CD4-positive, alpha-beta T cell (primary cell): ENCODE results near the gene SYT9. TPM values are rescaled to one million over a fixed set of nuclear protein-coding genes. Genes with fewer than 3 reads are reported as not detected.

ENCODE experiments used
- ATAC-seq: fragments of 200-7000 bp; cut with Tn5 transposase; one replicate; pipeline ENCODE4 v1.10.0; 2022; ENCODE audit warnings: mild to moderate bottlenecking; ENCODE audit not compliant: poor library complexity
- CTCF ChIA-PET: fragments of 350-600 bp; sonication (Branson Sonifier 250); formaldehyde crosslinking; loops from one replicate; lab custom pipeline; 2021; ENCODE audit warnings: antibody characterized with exemption, inconsistent platforms; lab: Charles Lee
- POLR2A ChIA-PET: fragments of 350-600 bp; sonication (Branson Sonifier 250); formaldehyde crosslinking; loops from one replicate; lab custom pipeline; 2021; ENCODE audit warnings: antibody characterized with exemption, inconsistent platforms; lab: Charles Lee
- DNase-seq, 14 experiments: peaks; one replicate each; pipeline ENCODE4 v3.0.0-alpha.2; 2013 to 2020; ENCODE audit warnings: mixed read lengths in 2 of 14
- H3K27ac ChIP-seq, 2 donors: one replicate each; pipeline versions ENCODE4 v1.5.1 to v1.7.0; 2013; ENCODE audit warnings: low read length in 2 of 2, low read depth in 1 of 2, mild to moderate bottlenecking in 1 of 2
- H3K27me3 ChIP-seq, 2 experiments: 1 replicate in 1 of 2; 2 replicates in 1 of 2; pipeline versions ENCODE4 v1.6.1 to v1.7.0; 2013; ENCODE audit warnings: low read length in 2 of 2, control low read depth in 1 of 2, mild to moderate bottlenecking in 1 of 2, moderate library complexity in 1 of 2; ENCODE audit not compliant: insufficient read depth in 2 of 2, control insufficient read depth in 1 of 2
- H3K36me3 ChIP-seq: one replicate; pipeline ENCODE4 v1.6.1; 2013; ENCODE audit warnings: low read length, control low read depth; ENCODE audit not compliant: insufficient read depth
- H3K4me1 ChIP-seq: one replicate; pipeline ENCODE4 v1.6.1; 2013; ENCODE audit warnings: low read length, control low read depth; ENCODE audit not compliant: insufficient read depth
- H3K4me3 ChIP-seq: one replicate; pipeline ENCODE4 v1.5.1; 2013; ENCODE audit warnings: mild to moderate bottlenecking, low read length, moderate library complexity
- H3K9me3 ChIP-seq, 2 experiments: 1 replicate in 1 of 2; 2 replicates in 1 of 2; pipeline versions ENCODE4 v1.6.1 to v1.7.0; 2013; ENCODE audit warnings: low read length in 2 of 2, mild to moderate bottlenecking in 2 of 2, control low read depth in 1 of 2, moderate library complexity in 1 of 2; ENCODE audit not compliant: control insufficient read depth in 1 of 2, insufficient read depth in 1 of 2
- H3K27ac Mint-ChIP-seq: one replicate; pipeline ENCODE4 v1.8.0; 2020; ENCODE audit warnings: mixed read lengths
- H3K27me3 Mint-ChIP-seq: one replicate; pipeline ENCODE4 v1.8.0; 2021; ENCODE audit warnings: mixed read lengths
- H3K36me3 Mint-ChIP-seq: one replicate; pipeline ENCODE4 v1.8.0; 2021; ENCODE audit warnings: low read depth, mixed read lengths
- H3K4me1 Mint-ChIP-seq: one replicate; pipeline ENCODE4 v1.8.0; 2021; ENCODE audit warnings: low read depth, mixed read lengths
- H3K4me3 Mint-ChIP-seq: one replicate; pipeline ENCODE4 v1.8.0; 2020; ENCODE audit warnings: mild to moderate bottlenecking, mixed read lengths
- H3K9me3 Mint-ChIP-seq: one replicate; pipeline ENCODE4 v1.8.0; 2020; ENCODE audit warnings: mixed read lengths
- intact Hi-C, 2 experiments: fragments of 100-400 bp; cut with DNase I in 1 of 2; cut with micrococcal nuclease in 1 of 2; formaldehyde crosslinking; loops; one replicate each; pipeline versions ENCODE4 v1.15.1 to v1.9.0; 2023 to 2025; cut with DNase I, micrococcal nuclease
- total RNA-seq, 174 experiments: library from RNA in 2 of 174; stranded (reverse) in 2 of 174; gene quantifications; one replicate each; pipeline ENCODE4 v1.2.3 and lab custom pipeline; 2021 to 2026
- TF ChIP-seq, protein P1 (sequence below): fragments of 200-600 bp; IDR thresholded peaks from one replicate; pipeline ENCODE4 v1.8.0; 2022; ENCODE audit warnings: antibody characterized with exemption, mild to moderate bottlenecking

The SYT9 gene
- total RNA-seq, 2 experiments from 2014 or later: not detected

DNA sequence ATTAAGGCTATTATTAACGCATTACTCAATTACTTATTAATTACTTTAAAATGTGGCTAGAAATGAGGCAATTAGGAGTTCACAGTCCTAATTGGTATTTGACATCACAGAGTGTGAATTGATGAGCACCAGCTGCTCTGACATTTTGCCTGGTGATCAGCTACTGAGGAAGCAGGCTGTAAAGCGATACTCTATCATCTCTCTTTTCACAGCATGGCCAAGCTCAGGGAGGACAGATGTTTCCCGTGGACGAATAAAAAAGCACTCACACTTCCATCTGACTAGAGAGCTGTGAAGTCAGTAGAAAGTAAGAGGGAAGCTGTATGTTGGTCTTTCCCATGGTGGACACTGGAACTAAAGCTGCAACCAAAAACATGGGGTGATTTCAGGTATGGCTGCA is 29.1 kb upstream of the SYT9 start:
- Mint-ChIP-seq H3K27me3 (peaks cover 26% of the 10 kb centered on the region), H3K9me3 (no peaks in the 10 kb centered on the region), H3K27ac (no peak overlapping the region), H3K36me3 (no peaks in the 10 kb centered on the region), H3K4me3 (no peak overlapping the region), H3K4me1 (no peaks in the 10 kb centered on the region)
- ATAC-seq: no peak
- H3K9me3 ChIP-seq: no peaks in the 10 kb centered on the region
- H3K4me3 ChIP-seq: no peak overlapping the region
- no peak for DNase-seq
- ChIA-PET POLR2A (interaction anchor here (0.6 kb wide), 1 partner anchor 1118 kb away, joined by 3 read pairs; no protein-coding TSS in a partner anchor), CTCF (no interaction called here)
- H3K27ac ChIP-seq: no peak overlapping the region
- TF ChIP-seq, protein P1, sequence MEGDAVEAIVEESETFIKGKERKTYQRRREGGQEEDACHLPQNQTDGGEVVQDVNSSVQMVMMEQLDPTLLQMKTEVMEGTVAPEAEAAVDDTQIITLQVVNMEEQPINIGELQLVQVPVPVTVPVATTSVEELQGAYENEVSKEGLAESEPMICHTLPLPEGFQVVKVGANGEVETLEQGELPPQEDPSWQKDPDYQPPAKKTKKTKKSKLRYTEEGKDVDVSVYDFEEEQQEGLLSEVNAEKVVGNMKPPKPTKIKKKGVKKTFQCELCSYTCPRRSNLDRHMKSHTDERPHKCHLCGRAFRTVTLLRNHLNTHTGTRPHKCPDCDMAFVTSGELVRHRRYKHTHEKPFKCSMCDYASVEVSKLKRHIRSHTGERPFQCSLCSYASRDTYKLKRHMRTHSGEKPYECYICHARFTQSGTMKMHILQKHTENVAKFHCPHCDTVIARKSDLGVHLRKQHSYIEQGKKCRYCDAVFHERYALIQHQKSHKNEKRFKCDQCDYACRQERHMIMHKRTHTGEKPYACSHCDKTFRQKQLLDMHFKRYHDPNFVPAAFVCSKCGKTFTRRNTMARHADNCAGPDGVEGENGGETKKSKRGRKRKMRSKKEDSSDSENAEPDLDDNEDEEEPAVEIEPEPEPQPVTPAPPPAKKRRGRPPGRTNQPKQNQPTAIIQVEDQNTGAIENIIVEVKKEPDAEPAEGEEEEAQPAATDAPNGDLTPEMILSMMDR: no peak
- no peaks in the 10 kb centered on the region for H3K4me1 ChIP-seq
- intact Hi-C loops: no loop called here
- H3K27me3 ChIP-seq: peaks cover 0 to 7% of the 10 kb centered on the region in 2 experiments
- H3K36me3 ChIP-seq: no peaks in the 10 kb centered on the region

DNA sequence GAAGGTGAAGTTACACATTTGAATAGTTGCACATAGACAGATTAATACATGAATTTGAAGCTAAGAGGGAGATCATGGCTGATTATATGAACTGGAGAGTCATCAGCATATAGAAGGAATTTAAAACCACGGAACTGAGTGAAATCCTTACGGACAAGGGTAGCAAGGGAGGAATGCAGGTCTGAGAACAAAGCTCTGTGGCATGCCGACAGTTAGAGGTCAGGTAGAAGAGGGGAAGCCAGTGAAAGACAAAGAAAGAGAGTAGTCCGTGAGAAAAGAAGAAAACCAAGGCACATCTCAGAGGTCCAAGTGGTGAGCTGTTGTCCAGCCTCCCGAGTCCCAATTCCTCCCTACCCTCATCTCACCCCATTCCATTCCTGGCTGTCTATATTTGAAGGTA is 11.8 kb upstream of the SYT9 start:
- Histone ChIP-seq H3K36me3 (no peaks in the 10 kb centered on the region), H3K4me1 (no peaks in the 10 kb centered on the region), H3K27ac (no peak overlapping the region), H3K27me3 (peaks cover 3 to 27% of the 10 kb centered on the region in 2 experiments), H3K9me3 (no peaks in the 10 kb centered on the region), H3K4me3 (no peak overlapping the region)
- no peaks in the 10 kb centered on the region for H3K4me1 Mint-ChIP-seq
- H3K27ac Mint-ChIP-seq: no peak overlapping the region
- TF ChIP-seq, protein P1: no peak
- ATAC-seq (no peak), DNase-seq (no peak)
- intact Hi-C loops: no loop called here
- no peaks in the 10 kb centered on the region for H3K9me3 Mint-ChIP-seq
- H3K27me3 Mint-ChIP-seq: peaks cover 58% of the 10 kb centered on the region
- no peaks in the 10 kb centered on the region for H3K36me3 Mint-ChIP-seq
- POLR2A ChIA-PET: no interaction called here
- CTCF ChIA-PET: no interaction called here
- H3K4me3 Mint-ChIP-seq: no peak overlapping the region

DNA sequence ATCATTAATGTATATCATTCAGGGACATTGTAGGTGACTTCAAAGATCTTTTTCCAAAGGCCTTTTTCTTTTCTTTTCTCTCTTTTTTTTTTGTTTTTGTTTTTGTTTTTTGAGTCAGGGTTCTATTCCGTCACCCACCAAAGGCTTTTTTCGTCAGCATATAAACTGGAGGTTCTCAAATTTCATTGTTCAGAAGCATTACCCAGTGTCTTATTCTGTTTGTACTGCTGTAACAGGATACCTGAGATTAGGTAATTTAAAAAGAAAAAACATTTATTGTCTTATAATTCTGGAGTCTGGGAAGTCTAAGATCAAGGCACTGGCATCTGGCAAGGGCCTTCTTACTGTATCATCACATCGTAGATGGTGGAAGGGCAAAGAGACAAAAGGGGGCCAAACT is 6.4 kb upstream of the SYT9 start:
- no peaks in the 10 kb centered on the region for H3K4me1 ChIP-seq
- peaks cover 40% of the 10 kb centered on the region for H3K27me3 Mint-ChIP-seq
- DNase-seq: no peak
- H3K9me3 Mint-ChIP-seq: no peaks in the 10 kb centered on the region
- peaks cover 7% of the 10 kb centered on the region in 2 experiments for H3K27me3 ChIP-seq
- no peak overlapping the region for H3K27ac Mint-ChIP-seq
- CTCF ChIA-PET: no interaction called here
- POLR2A ChIA-PET: no interaction called here
- TF ChIP-seq, protein P1: no peak
- no peaks in the 10 kb centered on the region for H3K36me3 ChIP-seq
- H3K27ac ChIP-seq: no peak overlapping the region
- no peak for ATAC-seq
- H3K4me1 Mint-ChIP-seq: no peaks in the 10 kb centered on the region
- intact Hi-C loops: no loop called here
- H3K9me3 ChIP-seq: no peaks in the 10 kb centered on the region
- no peak overlapping the region for H3K4me3 Mint-ChIP-seq
- no peaks in the 10 kb centered on the region for H3K36me3 Mint-ChIP-seq
- no peak overlapping the region for H3K4me3 ChIP-seq
